Mucosa of stomach (tissue), 1 donor: ENCODE results near the gene OR5B12.

Experiments used
- H3K27me3 ChIP-seq: one replicate; pipeline ENCODE4 v1.7.0; 2013; ENCODE audit warnings: mild to moderate bottlenecking, low read length; ENCODE audit not compliant: control insufficient read depth, insufficient read depth
- H3K36me3 ChIP-seq: one replicate; pipeline ENCODE4 v1.7.0; 2013; ENCODE audit warnings: low read length; ENCODE audit not compliant: control insufficient read depth, insufficient read depth
- H3K4me1 ChIP-seq: one replicate; pipeline ENCODE4 v1.7.0; 2013; ENCODE audit warnings: mild to moderate bottlenecking, low read length; ENCODE audit not compliant: control insufficient read depth, insufficient read depth
- H3K4me3 ChIP-seq: one replicate; pipeline ENCODE4 v1.7.0; 2013; ENCODE audit warnings: low read length
- H3K9ac ChIP-seq: one replicate; pipeline ENCODE4 v1.7.0; 2013; ENCODE audit warnings: mild to moderate bottlenecking, low read length, moderate library complexity
- H3K9me3 ChIP-seq: one replicate; pipeline ENCODE4 v1.7.0; 2013; ENCODE audit warnings: mild to moderate bottlenecking, low read length, moderate library complexity; ENCODE audit not compliant: control insufficient read depth
- donor health status: Pancreatic carcinoma.

The OR5B12 gene

DNA sequence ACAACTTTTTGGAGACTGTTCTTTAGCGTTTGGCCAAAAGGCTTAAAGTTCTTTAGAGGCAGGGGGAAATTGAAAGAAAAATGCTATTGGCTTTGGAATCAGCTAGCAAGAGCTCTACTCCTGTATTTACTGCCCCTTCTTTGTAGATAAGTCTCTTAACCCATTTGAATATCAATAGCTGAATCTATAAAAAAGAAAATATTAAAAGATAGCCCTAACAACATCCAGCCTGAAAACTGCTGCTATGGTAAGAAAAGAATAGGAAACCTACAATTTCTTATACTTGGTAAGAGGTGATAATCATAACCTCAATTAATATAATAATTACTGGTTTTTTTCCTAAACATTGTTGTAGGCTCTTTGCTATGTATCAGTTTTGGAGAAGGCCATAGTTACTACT lies at the start of gene OR5B12:
TSS of gene OR5B12 (minus strand) at position 101 of the 400 bp plus-strand sequence. CDS start 2,085 bp downstream, outside the sequence.
- H3K27me3 ChIP-seq: no peaks in the 10 kb centered on the region
- no peaks in the 10 kb centered on the region for H3K4me1 ChIP-seq
- H3K36me3 ChIP-seq: no peaks in the 10 kb centered on the region
- no peak within 1 kb of the TSS for H3K4me3 ChIP-seq
- H3K9ac ChIP-seq: no peak within 1 kb of the TSS
- H3K9me3 ChIP-seq: no peaks in the 10 kb centered on the region

DNA sequence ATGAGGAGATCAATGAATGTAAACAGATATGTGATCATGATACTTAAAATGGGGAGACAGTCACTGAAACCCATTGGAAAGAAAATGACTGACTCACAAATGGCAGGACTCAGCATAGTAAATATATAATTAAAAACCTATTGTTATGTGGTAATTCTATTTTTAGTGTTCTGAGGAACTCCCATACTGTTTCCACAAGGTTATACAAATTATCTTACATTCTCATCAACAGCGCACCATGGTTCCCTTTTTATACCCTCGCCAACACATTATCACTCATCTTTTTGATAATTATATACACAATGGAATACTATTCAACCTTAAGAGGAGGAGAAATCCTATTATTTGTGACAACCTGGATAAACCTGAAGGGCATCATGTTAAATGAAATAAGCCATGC lies 48.8 kb upstream of the OR5B12 start:
- H3K9me3 ChIP-seq: no peaks in the 10 kb centered on the region
- H3K27me3 ChIP-seq: no peaks in the 10 kb centered on the region
- no peaks in the 10 kb centered on the region for H3K36me3 ChIP-seq
- H3K4me3 ChIP-seq: no peak overlapping the region
- no peak overlapping the region for H3K9ac ChIP-seq
- no peaks in the 10 kb centered on the region for H3K4me1 ChIP-seq

DNA sequence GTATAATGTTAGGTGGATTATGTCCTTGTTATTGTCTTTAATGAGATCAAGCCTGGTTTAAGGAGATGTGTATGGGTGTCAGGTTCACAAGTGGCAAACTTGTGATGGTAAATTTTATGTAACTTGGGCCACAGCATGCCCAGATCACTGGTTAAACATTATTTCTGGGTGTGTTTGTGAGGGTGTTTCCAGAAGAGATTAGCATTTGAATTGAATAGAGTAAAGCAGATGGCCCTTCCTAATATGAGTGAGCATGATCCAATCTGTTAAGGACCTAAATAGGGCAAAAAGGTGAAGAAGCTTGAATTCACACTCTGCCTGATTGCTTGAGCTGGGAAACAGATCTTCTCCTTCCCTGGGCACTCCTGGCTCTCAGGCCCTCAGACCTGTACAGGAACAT lies 45.1 kb upstream of the OR5B12 start:
- no peaks in the 10 kb centered on the region for H3K27me3 ChIP-seq
- H3K4me3 ChIP-seq: no peak overlapping the region
- no peaks in the 10 kb centered on the region for H3K9me3 ChIP-seq
- H3K36me3 ChIP-seq: no peaks in the 10 kb centered on the region
- no peaks in the 10 kb centered on the region for H3K4me1 ChIP-seq
- H3K9ac ChIP-seq: no peak overlapping the region

DNA sequence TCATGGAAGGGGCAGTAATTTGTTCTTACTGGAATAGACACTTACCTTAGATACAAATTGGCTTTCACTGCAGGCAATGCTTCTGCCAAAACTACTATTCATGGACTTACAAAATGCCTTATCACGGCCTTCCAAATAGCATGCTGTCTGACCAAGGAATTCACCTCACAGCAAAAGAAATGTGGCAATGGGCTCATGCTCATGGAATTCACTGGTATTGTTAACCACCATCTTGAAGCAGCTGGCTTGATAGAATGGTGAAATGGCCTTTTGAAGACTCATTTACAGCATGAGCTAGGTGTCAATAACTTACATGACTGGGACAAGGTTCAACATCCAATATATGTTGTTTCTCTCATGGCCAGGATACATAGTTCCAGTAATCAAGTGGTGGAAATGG lies 43.9 kb upstream of the OR5B12 start:
- H3K27me3 ChIP-seq: no peaks in the 10 kb centered on the region
- H3K9ac ChIP-seq: no peak overlapping the region
- no peak overlapping the region for H3K4me3 ChIP-seq
- H3K4me1 ChIP-seq: no peaks in the 10 kb centered on the region
- no peaks in the 10 kb centered on the region for H3K36me3 ChIP-seq
- no peaks in the 10 kb centered on the region for H3K9me3 ChIP-seq

DNA sequence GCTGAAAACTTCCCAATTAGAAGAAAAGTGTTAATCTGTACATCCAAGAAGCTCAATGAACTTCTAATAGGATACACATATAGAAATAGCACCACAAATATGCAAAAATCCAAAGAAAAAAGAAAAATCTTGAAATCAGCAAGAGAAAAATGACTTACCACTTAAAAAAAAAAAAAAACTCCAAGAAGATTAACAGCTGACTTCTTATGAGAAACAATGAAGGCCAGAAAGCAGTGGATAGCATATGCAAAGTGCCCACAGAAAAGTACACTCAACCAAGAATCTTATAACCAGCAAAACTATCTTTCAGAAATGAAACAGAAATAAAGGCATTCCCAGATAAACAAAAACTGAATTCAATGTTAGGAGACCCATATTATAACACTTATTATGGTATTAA lies 29.9 kb upstream of the OR5B12 start:
- Histone ChIP-seq H3K9me3 (no peaks in the 10 kb centered on the region), H3K27me3 (no peaks in the 10 kb centered on the region), H3K4me3 (no peak overlapping the region), H3K4me1 (no peaks in the 10 kb centered on the region), H3K36me3 (no peaks in the 10 kb centered on the region), H3K9ac (no peak overlapping the region)

DNA sequence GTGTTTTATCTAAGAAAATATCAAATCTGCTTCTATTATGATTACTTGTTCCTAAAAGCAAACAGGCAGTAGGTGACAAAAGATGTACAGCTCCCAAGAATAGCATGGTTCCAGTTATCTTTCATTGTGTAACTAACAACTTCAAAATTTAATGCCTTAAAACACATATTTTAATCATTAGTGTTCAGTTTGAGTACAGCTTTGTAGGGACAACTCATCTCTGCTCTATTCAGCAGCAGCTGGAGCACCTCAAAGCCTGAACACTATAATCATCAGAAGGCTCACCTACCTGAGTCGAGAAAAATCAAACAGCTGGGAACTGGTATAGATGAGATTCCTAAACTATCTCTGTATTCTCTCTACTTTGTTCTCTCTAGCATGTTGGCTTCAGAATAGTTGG lies 24.3 kb upstream of the OR5B12 start:
- H3K27me3 ChIP-seq: no peaks in the 10 kb centered on the region
- H3K4me1 ChIP-seq: no peaks in the 10 kb centered on the region
- no peaks in the 10 kb centered on the region for H3K9me3 ChIP-seq
- no peaks in the 10 kb centered on the region for H3K36me3 ChIP-seq
- no peak overlapping the region for H3K9ac ChIP-seq
- no peak overlapping the region for H3K4me3 ChIP-seq

DNA sequence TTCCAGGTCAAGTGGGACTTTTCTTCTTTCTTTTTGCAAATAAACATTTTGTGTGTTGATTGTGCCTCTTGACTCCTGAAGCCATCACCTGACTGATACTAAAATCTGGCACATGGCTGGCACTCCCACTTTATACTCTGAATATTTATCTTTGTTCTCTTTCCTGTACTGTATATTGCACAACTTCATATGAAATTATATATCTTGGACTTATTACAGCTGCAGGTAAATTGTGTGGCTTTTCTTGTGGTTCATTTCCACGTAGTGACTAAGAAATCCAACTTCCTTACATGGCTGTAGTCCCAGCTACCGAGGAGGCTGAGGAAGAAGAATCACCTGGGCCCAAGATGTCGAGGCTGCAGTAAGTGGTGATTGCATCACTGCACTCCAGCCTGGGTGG lies 23.7 kb upstream of the OR5B12 start:
- Histone ChIP-seq H3K4me3 (no peak overlapping the region), H3K4me1 (no peaks in the 10 kb centered on the region), H3K9me3 (no peaks in the 10 kb centered on the region), H3K36me3 (no peaks in the 10 kb centered on the region), H3K9ac (no peak overlapping the region), H3K27me3 (no peaks in the 10 kb centered on the region)

DNA sequence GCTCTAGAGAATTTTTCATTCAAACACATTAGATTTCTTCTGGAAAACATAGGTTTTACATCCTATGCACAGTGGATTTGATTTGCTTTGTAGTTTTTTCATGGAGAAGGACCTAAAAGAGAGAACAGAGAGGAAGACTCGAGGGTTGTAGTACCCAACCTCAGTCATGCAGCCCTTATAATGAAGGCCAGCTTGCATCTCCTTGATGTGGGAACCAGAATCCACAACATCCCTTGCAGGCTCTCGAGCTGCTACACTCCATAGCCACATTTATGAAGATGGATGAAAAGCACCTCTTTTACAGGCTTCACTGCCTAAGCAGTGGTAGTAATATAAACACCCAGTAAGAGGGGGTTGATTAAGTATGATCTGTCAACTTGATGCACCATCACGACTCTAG lies 9.5 kb upstream of the OR5B12 start:
- H3K4me3 ChIP-seq: no peak overlapping the region
- no peaks in the 10 kb centered on the region for H3K36me3 ChIP-seq
- no peaks in the 10 kb centered on the region for H3K9me3 ChIP-seq
- H3K27me3 ChIP-seq: no peaks in the 10 kb centered on the region
- H3K9ac ChIP-seq: no peak overlapping the region
- H3K4me1 ChIP-seq: no peaks in the 10 kb centered on the region

DNA sequence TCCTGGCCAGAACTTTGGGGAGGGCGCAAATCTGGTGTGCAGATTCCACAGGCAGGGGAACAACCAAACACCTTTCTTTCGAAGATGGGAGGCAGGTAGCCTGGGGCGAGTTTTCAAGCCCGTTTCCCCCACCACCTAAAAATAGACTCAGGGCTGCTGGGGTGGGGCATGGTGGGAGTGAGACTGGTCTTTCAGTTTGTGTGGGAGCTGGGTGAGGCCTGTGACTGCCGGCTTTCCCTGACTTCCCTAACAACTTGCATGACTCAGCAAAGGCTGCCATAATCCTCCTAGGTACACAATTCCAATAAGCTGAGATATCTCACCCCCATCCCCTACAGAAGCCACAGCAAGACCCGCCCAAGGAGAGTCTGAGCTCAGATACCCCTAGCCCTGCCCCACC lies 4.3 kb upstream of the OR5B12 start:
- no peaks in the 10 kb centered on the region for H3K9me3 ChIP-seq
- H3K4me3 ChIP-seq: no peak overlapping the region
- no peaks in the 10 kb centered on the region for H3K36me3 ChIP-seq
- no peaks in the 10 kb centered on the region for H3K4me1 ChIP-seq
- H3K27me3 ChIP-seq: no peaks in the 10 kb centered on the region
- H3K9ac ChIP-seq: no peak overlapping the region

DNA sequence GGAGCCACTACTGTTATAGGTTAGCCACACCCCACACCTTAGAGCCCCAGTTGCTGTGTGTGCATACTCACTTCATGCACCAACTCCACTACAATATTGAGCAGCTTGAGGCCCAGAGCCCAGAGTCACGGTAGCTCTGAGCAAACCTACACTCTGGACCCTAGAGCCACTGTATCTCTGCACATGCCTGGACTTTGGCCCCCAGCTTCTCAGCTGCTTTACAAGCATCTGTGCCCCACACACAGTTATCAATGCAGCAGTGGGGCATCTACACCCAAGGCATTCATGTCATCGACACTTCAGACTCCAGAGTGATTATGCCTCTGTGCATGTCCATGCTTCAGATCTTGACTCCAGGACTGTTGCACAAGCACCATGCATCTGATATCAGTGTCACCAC lies 2.3 kb upstream of the OR5B12 start:
- Histone ChIP-seq H3K9ac (no peak overlapping the region), H3K9me3 (no peaks in the 10 kb centered on the region), H3K36me3 (no peaks in the 10 kb centered on the region)

DNA sequence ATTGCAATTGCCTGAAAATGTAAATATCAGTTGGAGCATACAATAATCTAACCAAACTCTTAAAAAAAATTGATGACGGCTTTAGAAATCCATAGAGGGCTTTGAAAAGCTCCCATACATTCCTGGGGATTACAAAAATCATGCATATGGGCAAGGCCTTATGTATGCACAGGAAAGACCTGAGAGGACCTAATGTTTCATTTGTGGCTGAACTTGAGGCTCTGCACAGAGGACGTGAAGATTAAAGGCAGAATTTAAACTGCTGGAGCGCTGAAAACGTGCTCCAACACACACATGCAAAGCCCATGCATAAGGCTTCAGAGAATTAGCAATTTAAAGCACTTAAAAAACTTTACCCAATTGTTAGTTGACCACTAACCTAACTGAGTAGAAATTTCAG lies 3.5 kb downstream of the OR5B12 start:
- no peaks in the 10 kb centered on the region for H3K27me3 ChIP-seq
- no peaks in the 10 kb centered on the region for H3K4me1 ChIP-seq
- no peak overlapping the region for H3K9ac ChIP-seq
- no peaks in the 10 kb centered on the region for H3K36me3 ChIP-seq
- H3K4me3 ChIP-seq: no peak overlapping the region
- H3K9me3 ChIP-seq: no peaks in the 10 kb centered on the region

More for the DNA sequence above, 2.3 kb upstream of the OR5B12 start:
- Histone ChIP-seq H3K4me3 (no peak overlapping the region), H3K4me1 (no peaks in the 10 kb centered on the region), H3K27me3 (no peaks in the 10 kb centered on the region)

DNA sequence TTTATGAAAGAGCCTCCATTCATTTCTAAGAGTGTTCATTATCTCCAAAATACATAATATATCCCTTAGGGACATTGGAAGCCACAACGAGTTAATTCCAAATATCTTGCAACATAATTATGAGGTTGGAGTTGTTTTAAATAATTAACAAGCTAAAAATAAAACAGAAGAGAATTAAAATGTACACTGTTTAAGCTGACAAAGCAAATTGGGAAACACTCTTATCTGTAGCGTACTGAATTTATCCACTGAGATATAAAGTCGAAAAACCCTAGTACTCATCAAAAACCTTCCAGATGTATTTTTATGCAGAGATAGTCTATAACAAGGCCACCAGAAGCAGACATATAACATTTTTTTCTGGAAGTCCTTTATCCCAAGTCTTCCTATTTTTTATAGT lies 7.8 kb downstream of the OR5B12 start:
- Histone ChIP-seq H3K9me3 (no peaks in the 10 kb centered on the region), H3K27me3 (no peaks in the 10 kb centered on the region), H3K36me3 (no peaks in the 10 kb centered on the region), H3K4me1 (no peaks in the 10 kb centered on the region), H3K9ac (no peak overlapping the region), H3K4me3 (no peak overlapping the region)

DNA sequence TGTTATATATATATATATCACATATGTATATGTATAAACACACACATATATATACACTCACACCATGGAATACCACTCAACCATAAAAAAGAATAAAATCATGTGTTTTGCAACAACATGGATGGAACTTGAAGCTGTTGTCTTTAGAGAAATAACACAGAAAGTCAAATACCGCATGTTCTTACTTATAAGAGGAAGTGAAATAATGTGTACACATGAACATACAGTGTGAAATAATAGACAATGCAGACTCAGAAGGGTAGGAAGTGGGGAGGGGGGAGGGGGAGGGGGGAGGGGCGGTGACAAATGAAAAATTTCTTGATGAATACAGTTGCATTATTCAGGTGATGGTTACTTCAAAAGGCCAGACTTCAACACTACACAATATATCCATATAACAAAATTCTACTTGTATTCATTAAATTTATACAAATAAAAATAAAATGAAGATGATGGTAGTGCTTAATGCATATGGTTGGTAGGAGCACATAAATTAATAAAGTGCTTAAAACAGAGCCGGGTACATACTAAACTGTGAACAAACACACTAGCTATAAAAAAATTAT lies 8.3 kb downstream of the OR5B12 start:
- Histone ChIP-seq H3K4me1 (no peaks in the 10 kb centered on the region), H3K27me3 (no peaks in the 10 kb centered on the region), H3K9me3 (no peaks in the 10 kb centered on the region), H3K36me3 (no peaks in the 10 kb centered on the region), H3K9ac (no peak overlapping the region), H3K4me3 (no peak overlapping the region)
